Fibroblast of villous mesenchyme (primary cell): ENCODE data around the gene CACNA1C. TPM values are rescaled to one million over a fixed set of nuclear protein-coding genes. Genes with fewer than 3 reads are reported as not detected.

ENCODE experiments used
- DNase-seq: peaks from one replicate; pipeline ENCODE4 v3.0.0-alpha.2; 2010; ENCODE audit warnings: low read depth
- H3K4me3 ChIP-seq: 2 replicates; pipeline ENCODE4 v1.5.1; 2011; ENCODE audit warnings: low read depth, mild to moderate bottlenecking, low read length
- CTCF ChIP-seq: IDR thresholded peaks from 2 replicates; pipeline ENCODE4 v1.5.1; 2012; ENCODE audit warnings: low read depth, mild to moderate bottlenecking, low read length; ENCODE audit not compliant: insufficient read depth
- total RNA-seq: library from RNA; depleted of rRNA; stranded (reverse); fragments of >200 nt; gene quantifications from 2 replicates; pipeline ENCODE4 v1.2.3, GENCODE V29; 2012

The CACNA1C gene
- total RNA-seq, 1 donor: 11.7 TPM

GRCh38 chr12:2345902-2346301 is 293.1 kb downstream of the CACNA1C start:
- no peak overlapping the region for H3K4me3 ChIP-seq
- DNase-seq: no peak
- no peak for TF ChIP-seq CTCF

GRCh38 chr12:2346416-2346815 is 293.6 kb downstream of the CACNA1C start:
- H3K4me3 ChIP-seq: no peak overlapping the region
- TF ChIP-seq CTCF: no peak
- DNase-seq: no peak

GRCh38 chr12:2347137-2347843 is 294.5 kb downstream of the CACNA1C start:
- no peak for DNase-seq
- H3K4me3 ChIP-seq: no peak overlapping the region
- TF ChIP-seq CTCF: no peak

GRCh38 chr12:2347844-2348481 is 295.2 kb downstream of the CACNA1C start:
- no peak overlapping the region for H3K4me3 ChIP-seq
- DNase-seq: no peak
- no peak for TF ChIP-seq CTCF

- TF ChIP-seq CTCF: no peak
- H3K4me3 ChIP-seq: no peak overlapping the region
- DNase-seq: peak; percentile 58
These were observed 295.7 kb downstream of the CACNA1C start for GRCh38 chr12:2348482-2348852.

GRCh38 chr12:2351161-2351560 is 298.4 kb downstream of the CACNA1C start:
- no peak for DNase-seq
- no peak overlapping the region for H3K4me3 ChIP-seq
- TF ChIP-seq CTCF: no peak
